Gastrocnemius medialis (tissue), 4 donors: ENCODE measurements around the gene STEAP4.

Experiments
- POLR2A ChIP-seq, 2 donors: fragments of 450-650 bp; IDR thresholded peaks; one replicate each; pipeline ENCODE4 v1.6.1; 2017; ENCODE audit warnings: antibody characterized with exemption in 2 of 2, mild to moderate bottlenecking in 2 of 2, moderate library complexity in 2 of 2
- TF ChIP-seq, protein P1 (sequence below), 5 experiments: fragments of 450-650 bp in 3 of 5; fragments of 200-600 bp in 2 of 5; sonication (generic) in 2 of 5; IDR thresholded peaks in 4 of 5; conservative IDR thresholded peaks in 1 of 5; 1 replicate in 4 of 5; 2 replicates in 1 of 5; pipeline ENCODE4 v1.5.1; 2016 to 2019; ENCODE audit warnings: antibody characterized with exemption in 5 of 5, mild to moderate bottlenecking in 3 of 5, moderate library complexity in 3 of 5

DNA sequence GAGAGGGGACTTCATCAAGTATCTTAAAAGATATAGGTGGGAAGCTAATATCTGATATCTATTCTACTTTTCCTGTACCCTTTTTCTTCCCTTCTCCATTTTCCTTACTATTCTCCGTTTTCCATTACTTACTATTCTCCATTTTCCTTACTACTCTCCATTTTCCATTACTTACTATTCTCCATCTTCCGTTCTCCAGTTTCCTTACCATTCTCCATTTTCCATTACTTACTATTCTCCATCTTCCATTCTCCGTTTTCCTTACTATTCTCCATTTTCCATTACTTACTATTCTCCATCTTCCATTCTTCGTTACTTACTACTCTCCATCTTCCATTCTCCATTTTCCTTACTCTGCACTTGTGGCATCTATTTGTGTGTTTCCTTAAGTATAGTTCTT, 39.3 kb downstream of the STEAP4 start:
- TF ChIP-seq, protein P1, sequence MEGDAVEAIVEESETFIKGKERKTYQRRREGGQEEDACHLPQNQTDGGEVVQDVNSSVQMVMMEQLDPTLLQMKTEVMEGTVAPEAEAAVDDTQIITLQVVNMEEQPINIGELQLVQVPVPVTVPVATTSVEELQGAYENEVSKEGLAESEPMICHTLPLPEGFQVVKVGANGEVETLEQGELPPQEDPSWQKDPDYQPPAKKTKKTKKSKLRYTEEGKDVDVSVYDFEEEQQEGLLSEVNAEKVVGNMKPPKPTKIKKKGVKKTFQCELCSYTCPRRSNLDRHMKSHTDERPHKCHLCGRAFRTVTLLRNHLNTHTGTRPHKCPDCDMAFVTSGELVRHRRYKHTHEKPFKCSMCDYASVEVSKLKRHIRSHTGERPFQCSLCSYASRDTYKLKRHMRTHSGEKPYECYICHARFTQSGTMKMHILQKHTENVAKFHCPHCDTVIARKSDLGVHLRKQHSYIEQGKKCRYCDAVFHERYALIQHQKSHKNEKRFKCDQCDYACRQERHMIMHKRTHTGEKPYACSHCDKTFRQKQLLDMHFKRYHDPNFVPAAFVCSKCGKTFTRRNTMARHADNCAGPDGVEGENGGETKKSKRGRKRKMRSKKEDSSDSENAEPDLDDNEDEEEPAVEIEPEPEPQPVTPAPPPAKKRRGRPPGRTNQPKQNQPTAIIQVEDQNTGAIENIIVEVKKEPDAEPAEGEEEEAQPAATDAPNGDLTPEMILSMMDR (IDR thresholded peaks at IDR 0.05 in 4 of 5, conservative IDR thresholded peaks at IDR 0.05 in 1 of 5) = no peak
- no peak for TF ChIP-seq POLR2A (IDR thresholded peaks at IDR 0.05)
